Upper lobe of left lung (tissue), 4 donors: Measurements from ENCODE around the gene PTCH1.

Source experiments
- CTCF ChIP-seq, 6 experiments: fragments of 450-650 bp in 4 of 6; fragments of 200-600 bp in 2 of 6; sonication (generic) in 2 of 6; IDR thresholded peaks; one replicate each; pipeline ENCODE4 v1.5.1; 2016 to 2019; ENCODE audit warnings: antibody characterized with exemption in 6 of 6
- EP300 ChIP-seq, 4 donors: sonication (generic); formaldehyde crosslinking; IDR thresholded peaks; one replicate each; pipeline ENCODE4 v1.5.1; 2017; ENCODE audit warnings: antibody characterized with exemption in 4 of 4, control low read depth in 2 of 4
- POLR2AphosphoS5 ChIP-seq, 2 donors: sonication (generic); formaldehyde crosslinking; IDR thresholded peaks; one replicate each; pipeline ENCODE4 v1.5.1; 2017; ENCODE audit warnings: antibody characterized with exemption in 2 of 2

GRCh38 chr9:95528908-95529502 is 12.2 kb upstream of the PTCH1 start:
- TF ChIP-seq EP300 (IDR thresholded peaks at IDR 0.05) (no peak), CTCF (IDR thresholded peaks at IDR 0.05) (no peak), POLR2AphosphoS5 (IDR thresholded peaks at IDR 0.05) (no peak)
